ENCODE measurements around the gene TEX10. TPM values are rescaled to one million over a fixed set of nuclear protein-coding genes. Genes with fewer than 3 reads are reported as not detected.
"Not testable (repeated sequence)": the region's sequence is repeated elsewhere in the genome, so short reads cannot be mapped to it uniquely, and the experiment has no call there.

The TEX10 gene
- total RNA-seq: 17.8 TPM

DNA sequence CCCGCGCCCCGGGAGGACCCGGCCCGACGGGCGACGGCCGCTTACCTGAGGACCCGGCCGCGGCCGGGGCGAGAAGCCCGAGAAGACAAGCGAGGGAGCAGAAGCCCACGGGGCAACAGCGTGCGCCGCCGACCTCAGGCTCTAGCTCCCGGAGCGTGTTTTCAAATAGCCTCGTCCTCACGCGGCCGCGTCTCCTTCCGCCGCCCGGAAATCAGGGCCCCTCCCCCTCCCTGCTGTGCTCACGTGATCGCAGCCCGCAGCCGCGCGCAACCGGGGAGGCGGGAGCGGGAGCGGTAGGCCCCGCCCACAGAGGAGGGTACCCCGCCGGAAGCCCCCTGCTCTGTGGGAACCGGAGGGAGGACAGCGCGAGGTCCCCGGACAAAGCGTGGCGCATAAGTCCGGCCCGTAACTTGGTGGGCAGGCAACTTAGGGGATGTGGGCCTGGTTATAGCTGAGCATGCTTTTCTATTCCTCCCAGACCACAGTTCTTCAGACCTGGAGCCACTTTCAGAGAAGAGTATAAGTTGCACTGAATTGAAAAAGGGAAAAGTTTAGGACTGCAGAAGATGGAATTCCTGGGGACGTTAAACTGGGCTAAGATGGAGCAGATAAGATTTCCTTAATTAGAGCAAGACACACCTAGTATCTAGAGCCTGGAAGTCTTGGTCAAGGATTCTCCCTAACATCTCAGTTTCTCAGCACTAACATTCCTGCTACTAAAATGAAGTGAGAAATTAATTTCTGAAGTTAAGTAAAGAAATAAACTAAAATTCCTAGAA lies at the start of gene TEX10:
Gene TEX10 (minus strand): TSS at position 216 of the 779 bp plus-strand sequence. CDS start 3,579 bp downstream, outside the sequence.
- peak; percentile 91 for DNase-seq (ENCODE audit: low spot score)

DNA sequence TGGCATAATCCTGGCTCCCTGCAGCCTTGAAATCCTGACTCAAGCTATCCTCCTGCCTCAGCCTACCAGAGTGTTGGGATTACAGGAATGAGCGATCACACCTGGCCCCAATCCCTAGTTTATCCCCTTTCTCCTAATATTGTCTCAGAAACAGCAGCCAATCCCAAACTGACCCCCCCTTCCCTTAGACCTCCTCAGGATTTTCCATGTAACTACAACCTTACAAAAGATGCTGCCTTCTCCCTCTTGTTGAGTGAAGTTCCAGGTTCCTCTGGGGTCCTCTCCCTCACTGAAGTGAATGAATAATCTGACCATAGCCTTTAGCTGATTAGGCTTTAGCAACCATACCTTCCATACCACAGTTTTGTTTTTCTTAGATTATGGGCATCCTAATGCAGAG lies 48.3 kb upstream of the TEX10 start:
- DNase-seq (ENCODE audit: low spot score): no peak

DNA sequence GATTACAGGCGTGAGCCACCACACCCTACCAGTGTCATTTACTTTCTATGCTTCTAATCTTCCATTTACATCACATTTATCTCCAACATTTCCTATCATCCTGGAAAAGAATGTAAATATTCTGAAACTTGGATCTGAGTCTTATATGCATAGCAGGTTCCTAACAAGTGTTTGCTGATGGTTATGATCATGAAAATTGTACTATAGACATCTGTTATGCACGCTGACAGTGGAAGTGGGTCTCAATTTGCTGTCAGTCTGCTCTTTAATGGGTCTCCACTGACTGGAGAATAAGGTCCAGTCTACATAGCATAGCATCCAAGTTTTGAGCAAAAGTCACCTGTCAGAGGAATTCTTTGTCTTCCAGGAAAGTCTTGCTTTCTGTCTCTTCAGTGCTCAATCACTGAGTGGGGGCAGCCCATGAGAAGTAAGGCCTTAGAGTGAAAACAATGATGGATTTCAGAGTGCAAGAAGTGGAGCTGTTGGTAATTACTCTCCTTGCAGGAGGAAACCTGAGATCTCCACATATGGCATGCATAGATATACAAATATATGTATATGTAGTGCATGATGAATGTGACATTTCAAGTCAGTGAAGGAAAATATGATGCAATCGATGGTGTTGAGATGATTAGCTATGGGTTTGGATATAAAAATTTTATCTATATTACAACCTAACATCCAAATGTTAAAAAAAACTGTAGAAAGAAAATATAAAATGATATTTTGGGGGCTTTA lies 45.0 kb upstream of the TEX10 start:
- DNase-seq (ENCODE audit: low spot score): no peak

DNA sequence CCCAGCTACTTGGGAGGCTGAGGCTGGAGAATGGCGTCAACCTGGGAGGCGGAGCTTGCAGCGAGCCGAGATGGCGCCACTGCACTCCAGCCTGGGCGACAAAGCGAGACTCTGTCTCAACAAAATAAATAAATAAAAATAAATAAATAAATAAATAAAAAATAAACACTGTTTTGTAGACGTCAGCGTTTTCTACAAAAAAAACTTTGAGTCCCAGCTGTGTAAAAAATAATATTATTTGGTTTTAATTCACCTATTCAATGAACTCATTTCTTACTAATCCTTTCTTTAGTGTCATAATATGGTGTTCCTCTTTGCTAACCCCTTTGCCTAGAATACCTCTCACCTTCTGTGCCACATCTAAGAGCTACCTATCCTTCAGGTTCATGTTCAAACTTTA lies 44.0 kb upstream of the TEX10 start:
- DNase-seq (ENCODE audit: low spot score): no peak

DNA sequence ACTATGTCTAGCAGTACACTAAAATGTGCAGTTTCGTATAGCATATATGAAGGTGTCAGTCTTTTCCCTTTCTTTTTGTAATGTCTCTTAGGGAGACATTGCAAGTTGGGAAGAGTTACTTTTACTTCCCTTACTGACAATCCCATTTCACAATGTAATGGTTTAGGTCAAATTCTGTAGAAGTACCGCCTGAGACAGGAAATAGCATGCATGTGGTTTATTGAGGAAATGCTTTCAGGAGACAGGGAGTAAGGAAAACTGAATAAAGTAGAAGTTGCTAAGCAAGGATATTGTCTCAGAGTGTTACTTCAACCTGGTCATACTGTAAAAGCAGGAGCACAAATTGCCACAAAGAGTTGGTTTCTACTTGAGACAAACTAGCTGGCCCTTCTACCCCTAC lies 42.1 kb upstream of the TEX10 start:
- no peak for DNase-seq (ENCODE audit: low spot score)

DNA sequence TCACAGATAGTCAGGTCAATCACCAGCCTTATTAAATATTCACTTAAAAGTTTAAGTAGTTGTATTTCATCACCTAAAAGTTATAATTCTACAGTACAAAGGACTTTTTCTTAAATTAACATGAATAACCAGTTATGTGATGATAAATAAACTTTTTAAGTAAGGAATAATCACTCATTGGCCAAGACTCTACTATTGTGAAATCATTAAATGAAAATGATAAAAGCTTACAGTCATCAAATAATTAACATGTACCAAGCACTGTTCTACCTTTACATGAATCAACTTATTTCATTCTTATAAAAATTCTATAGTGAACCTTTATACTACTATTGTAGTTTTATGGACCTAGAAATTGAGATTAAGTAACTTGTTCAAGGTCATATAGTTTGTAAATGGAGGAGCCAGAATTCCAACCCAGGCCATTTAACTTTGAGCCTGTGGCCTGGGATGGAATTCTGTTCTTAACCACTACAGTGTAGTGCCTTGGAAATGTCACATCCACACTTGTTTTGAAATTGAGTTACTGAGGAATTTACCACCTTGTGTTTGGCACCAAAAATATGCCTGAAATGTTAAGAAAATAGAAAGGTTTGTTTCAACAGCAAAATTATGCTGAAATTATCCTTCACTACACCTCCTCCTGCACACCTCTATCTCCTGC lies 41.4 kb upstream of the TEX10 start:
- DNase-seq (ENCODE audit: low spot score): no peak

DNA sequence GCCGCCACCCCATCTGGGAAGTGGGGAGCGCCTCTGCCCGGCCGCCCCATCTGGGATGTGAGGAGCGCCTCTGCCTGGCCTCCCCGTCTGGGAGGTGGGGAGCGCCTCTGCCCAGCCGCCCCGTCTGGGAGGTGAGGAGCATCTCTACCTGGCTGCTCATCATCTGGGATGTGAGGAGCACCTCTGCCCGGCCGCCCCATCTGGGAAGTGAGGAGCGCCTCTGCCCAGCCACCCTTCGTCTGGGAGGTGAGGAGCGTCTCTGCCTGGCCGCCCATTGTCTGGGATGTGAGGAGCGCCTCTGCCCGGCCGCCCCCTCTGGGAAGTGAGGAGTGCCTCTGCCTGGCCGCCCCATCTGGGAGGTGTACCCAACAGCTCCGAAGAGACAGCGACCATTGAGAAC lies 40.2 kb upstream of the TEX10 start:
- DNase-seq (ENCODE audit: low spot score): not testable (repeated sequence)

DNA sequence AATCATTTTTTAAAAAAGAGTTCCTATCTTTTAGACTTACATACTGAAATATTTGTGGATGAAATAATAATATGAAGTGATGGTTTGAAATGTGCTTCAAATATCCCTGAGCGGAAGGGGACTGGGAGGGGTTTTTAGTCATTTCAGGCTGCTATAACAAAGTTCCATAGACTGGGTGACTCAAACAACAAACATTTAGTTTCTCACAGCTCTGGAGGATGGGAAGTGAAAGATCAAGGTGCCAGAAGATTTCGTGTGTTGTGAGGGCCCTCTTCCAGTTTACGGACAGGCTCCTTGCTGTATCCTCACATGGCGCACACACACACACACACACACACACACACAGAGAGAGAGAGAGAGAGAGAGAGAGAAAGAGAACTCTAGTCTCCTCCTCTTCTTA lies 27.1 kb upstream of the TEX10 start:
- DNase-seq (ENCODE audit: low spot score): no peak

DNA sequence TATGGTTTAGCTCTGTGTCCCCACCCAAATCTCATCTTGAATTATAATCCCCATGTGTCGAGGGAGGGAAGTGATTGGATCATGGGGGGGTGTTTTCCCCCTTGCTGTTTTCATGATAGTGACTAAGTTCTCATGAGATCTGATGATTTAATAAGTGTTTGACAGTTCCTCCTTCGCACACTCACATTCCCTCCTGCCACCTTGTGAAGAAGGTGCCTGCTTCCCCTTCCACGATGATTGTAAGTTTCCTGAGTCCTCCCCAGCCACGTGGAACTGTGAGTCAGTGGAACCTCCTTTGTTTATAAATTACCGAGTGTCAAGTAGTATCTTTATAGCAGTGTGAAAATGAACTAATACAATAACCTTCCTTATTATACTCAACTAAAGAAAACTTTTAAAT lies 24.3 kb upstream of the TEX10 start:
- DNase-seq (ENCODE audit: low spot score): no peak

DNA sequence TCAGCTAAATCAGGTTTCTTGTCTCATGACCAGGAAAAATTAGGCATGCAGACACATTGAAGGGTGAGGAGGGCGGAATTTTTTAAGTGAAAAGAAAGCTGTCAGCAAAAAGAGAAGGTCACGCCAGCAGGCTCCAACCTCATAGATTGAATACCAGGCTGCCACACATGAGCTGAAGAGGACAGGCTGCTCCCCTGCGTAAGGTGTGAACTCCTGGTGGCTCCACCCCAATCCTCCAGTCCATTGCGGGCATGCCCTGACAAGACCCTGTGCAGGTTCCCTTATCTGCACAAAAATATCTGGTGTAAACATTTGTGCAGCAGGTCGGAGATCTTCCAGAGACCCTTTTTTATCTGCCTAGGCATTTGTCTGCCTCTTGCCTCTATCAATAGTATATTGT lies 22.9 kb upstream of the TEX10 start:
- DNase-seq (ENCODE audit: low spot score): no peak

DNA sequence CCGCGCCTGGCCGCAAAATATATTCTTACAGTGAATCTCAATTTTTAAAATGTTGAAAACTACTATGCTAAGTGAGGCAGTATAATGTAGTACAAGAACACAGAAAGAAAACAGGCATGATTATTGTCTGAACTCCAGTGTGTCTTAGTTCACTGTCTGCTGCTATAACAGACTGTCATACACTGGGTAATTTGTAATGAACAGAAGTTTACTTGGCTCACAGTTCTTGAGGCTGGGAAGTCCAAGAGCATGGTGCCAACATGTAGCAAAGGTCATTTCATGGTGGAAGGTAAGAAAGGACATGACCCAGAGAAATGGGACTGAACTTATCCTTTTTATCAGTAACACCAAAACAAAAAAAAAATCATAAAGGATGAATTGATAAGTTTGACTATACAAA lies 19.9 kb upstream of the TEX10 start:
- DNase-seq (ENCODE audit: low spot score): no peak

DNA sequence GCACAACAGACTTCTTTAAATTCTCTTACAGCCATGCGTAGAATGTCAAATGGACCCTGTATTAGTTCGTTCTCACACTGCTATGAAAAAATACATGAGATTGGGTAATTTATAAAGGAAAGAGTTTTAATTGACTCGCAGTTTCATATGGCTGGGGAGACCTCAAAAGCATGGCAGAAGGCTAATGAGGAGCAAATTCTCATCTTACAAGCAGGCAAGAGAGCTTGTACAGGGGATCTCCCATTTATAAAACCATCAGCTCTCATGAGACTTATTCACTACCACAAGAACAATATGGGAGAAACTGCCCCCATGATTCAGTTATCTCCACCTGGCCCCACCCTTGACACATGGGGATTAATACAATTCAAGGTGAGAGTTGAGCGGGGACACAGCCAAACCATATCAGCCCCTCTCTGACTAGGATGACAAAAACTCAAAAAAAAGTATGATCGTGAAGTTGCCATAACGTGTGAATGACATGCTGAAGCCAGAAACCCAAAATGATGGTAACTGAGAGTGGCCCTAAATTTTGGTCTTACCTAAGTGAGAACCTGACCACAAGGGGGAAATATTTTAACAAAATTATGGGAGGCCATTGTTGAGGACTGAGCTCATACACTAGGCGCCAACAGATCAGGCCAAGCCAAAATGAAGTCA lies 17.5 kb upstream of the TEX10 start:
- DNase-seq (ENCODE audit: low spot score): no peak

DNA sequence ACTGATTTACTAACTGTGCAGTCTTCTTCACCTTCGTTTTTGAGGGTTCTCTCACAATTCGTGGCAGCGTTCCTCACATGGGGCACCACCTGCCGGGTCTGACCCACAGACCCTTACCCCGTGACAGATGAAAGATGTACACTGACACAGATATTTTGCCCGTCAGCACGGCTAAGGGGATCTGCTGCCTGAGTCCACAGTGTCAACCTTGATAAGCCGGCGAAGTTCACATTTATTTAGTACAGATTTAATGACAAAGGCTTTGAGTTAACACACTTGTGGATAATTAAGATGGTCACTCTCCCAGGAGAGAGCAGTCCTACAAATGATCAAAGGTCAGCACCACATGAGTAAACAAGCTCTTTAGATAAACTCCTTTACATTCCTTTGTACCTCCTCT lies 15.9 kb upstream of the TEX10 start:
- no peak for DNase-seq (ENCODE audit: low spot score)

DNA sequence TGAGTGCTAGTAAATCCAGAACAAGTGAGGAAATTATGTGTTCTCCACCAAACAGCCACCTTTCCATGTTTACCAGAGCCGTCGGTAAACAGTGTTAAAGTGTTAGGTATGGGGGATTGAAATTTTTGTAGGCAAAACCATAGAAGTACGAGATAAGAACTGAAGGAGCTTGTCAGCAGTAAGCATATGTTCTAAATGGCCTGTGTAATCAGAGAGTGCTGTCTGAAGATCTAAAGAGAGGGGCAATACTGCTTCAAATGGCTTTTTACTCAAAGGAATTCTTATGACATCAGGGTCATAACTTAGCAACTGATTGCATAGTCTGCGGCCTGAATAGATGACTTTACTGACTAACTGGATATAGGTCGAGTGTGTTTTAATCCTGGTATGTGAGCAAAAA lies 13.4 kb upstream of the TEX10 start:
- DNase-seq (ENCODE audit: low spot score): no peak

DNA sequence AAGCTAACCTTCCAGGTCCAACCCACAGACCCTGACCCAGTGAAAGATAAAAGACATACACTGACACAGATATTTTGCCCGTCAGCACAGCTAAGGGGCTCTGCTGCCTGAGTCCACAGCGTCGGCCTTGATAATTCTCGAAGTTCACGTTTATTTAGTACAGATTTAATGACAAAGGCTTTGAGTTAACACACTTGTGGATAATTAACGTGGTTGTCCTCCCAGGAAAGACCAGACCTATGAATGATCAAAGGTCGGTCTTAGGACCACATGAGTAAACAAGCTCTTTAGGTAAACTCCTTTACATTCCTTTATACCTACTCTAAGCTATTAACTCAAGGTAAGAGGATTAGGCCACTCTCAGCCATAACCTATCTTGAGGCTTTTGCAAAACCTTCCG lies 11.3 kb upstream of the TEX10 start:
- no peak for DNase-seq (ENCODE audit: low spot score)

DNA sequence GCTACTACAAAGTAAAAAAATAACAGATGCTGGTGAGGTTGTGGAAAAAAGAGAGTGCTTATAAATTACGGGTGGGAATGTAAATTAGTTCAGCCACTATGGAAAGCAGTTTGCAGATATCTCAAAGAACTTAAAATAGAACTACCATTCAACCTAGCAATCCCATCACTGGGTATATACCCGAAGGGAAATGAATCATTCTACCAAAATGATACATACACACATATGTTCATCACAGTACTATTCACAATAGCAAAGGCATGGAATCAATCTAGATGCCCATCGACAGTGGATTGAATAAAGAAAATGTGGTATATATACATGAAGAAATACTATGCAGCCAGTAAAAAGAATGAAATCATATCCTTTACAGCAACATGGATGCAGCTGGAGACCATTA lies 6.3 kb upstream of the TEX10 start:
- no peak for DNase-seq (ENCODE audit: low spot score)

DNA sequence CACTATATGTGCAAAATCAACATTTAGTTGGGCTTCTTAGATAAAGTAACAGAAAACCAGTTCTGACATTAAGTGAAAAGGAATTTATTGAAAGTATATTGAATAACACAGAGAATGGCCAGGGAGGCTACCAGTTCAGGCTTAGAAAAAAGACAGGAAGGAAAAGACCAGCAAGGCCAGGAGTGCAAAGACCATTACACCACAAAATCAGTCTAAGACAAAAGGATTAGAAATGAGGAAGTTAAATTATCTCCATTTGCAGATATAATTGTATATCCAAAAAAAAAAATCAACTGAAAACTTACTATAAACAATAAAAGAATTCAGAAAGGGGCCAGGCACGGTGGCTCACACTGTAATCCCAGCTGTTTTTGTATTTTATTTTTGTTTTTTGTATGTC lies 4.8 kb upstream of the TEX10 start:
- no peak for DNase-seq (ENCODE audit: low spot score)

DNA sequence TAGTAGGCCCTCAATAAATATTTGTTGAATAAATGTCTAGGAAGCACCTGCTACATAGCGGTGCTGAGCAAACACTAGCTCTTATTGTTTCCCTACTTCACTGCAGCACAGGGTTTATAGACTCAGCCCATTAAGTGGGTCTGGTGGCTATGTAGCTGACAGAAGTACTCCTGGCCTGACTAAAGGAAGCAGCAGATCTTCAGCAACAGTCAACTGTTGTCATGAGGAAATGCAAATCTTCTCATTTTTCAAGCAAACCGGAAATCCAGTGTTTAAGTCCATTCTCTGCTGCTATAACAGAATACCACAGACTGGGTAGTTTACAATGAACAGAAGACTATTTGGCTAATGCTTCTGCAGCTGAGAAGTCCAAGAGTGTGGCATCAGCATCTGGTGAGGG lies 2.8 kb upstream of the TEX10 start:
- no peak for DNase-seq (ENCODE audit: low spot score)

DNA sequence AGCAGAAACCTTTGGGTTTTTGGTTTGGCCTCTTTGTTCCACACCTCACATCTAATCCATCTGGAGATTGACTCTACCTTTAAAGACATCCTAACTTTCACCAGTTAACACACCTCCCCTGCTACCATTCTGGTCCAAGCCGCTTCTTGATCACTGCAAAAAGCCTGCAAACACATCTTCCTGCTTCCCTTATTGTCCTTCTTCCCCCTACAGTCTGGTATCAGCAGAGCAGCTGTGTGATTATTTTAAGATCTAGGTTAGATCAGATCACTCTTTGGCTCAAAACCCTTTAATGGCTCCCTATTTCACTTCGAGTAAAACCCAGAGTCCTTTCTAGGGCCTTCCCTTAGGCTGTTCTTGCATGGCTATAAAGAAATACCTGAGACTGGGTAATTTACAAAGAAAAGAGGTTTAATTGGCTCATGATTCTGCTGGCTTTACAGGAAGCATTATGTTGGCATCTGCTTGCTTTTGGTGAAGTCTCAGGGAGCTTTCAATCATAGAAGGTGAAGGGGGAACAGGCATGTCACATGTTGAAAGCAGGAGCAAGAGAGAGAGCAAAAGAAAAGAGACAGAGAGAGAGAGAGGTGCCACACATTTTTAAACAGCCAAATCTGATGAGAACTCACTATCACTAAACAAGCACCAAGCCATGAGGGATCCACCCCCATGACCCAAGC lies 1.5 kb upstream of the TEX10 start:
- DNase-seq (ENCODE audit: low spot score): no peak

DNA sequence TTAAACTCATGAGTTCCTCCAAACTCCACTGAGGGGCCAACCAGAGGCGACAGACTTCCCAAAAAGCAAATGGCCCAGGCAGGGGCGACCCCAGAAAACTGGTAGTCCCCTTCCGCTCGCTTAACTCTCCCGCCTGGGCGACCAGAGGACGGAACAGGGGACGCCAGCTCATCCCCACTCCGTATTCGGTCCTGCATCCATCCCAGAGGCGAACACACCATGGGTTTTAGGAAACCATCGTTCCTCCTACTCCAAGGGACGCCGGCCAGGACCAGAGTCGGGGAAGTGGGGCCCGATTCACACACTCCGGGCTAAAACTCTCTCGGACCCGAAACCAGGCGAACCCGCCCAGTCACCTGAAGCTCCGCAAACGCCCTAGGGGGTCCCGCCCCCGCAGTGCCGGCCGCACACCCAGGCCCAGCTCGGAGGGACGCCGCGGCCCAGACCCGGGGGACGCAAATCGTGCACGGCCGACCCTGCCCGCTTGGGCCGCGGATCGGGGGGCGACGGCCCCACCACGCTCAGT lies 478 bp downstream of the TEX10 start:
- DNase-seq (ENCODE audit: low spot score): peak; percentile 44

DNA sequence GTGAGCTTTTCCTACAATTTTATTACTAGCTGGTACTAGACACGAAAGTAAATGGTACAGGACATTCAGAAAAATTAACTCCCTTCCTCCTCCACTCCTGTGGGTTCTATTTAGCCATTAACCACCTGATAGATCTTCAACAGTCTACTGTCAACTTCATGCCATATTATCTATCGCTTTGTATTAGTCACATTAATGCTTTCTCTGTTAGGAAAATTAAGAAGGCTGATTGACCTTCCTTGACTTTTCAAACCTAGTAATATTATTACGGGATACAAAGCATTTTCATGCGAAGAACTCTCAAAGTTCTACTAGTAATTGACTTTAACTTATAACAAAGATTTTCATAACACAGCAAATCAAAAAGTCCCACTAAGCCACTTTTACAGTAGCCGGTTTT lies 1.2 kb downstream of the TEX10 start:
- no peak for DNase-seq (ENCODE audit: low spot score)

DNA sequence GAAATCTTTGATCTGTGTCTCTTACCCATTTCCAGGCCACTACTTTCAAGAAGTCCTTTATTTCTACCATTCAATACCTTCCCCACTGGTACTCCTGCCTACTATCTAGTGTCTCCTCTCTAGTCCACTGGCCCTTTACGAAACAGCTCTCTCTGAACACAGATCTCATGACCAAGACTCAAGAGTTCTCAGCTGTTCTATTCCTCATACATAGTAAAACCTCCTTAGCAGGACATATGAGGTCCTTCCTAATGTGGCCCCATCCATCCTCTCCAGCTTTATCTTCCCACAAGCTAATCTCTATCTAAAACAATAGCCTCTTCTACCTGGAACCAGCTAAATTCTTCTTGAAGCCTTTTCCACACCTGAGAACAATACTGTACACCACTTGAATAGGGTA lies 2.6 kb downstream of the TEX10 start:
- DNase-seq (ENCODE audit: low spot score): no peak
